H1 (cell line): ENCODE data around the gene VEGFC. TPM values are rescaled to one million over a fixed set of nuclear protein-coding genes. Genes with fewer than 3 reads are reported as not detected.

ENCODE experiments used
- CTCF ChIA-PET: fragments of 300-600 bp; sonication (Branson Sonifier 250); formaldehyde crosslinking; loops from one replicate; lab custom pipeline; 2021; ENCODE audit not compliant: partially characterized antibody; lab: Charles Lee
- POLR2A ChIA-PET: fragments of 300-600 bp; sonication (Branson Sonifier 250); formaldehyde crosslinking; loops from one replicate; lab custom pipeline; 2021; ENCODE audit warnings: inconsistent platforms; ENCODE audit not compliant: partially characterized antibody; lab: Charles Lee
- DNase-seq, 2 experiments: peaks; one replicate each; pipeline versions ENCODE4 v3.0.0 to v3.0.0-alpha.2; 2010 to 2022; ENCODE audit warnings: low spot score in 2 of 2, low read depth in 1 of 2, mixed read lengths in 1 of 2
- FAIRE-seq: peaks from 2 replicates; lab custom pipeline; 2011; peaks lifted over from hg19 to GRCh38; lab: Jason Lieb, UNC
- H2AFZ ChIP-seq: 2 replicates; pipeline ENCODE4 v1.8.1; 2012; ENCODE audit warnings: low read length, inconsistent platforms
- H2AK5ac ChIP-seq: 2 replicates; pipeline ENCODE4 v1.6.1; 2013; ENCODE audit warnings: low read depth, low read length
- H2BK120ac ChIP-seq: replicated peaks from 2 replicates; pipeline ENCODE3; 2013; ENCODE audit warnings: low read depth, low read length, inconsistent platforms
- H2BK12ac ChIP-seq: 2 replicates; pipeline ENCODE4 v1.6.1; 2013; ENCODE audit warnings: low read depth, low read length
- H2BK15ac ChIP-seq: 2 replicates; pipeline ENCODE4 v1.6.1; 2013; ENCODE audit warnings: low read length
- H2BK20ac ChIP-seq: 2 replicates; pipeline ENCODE4 v1.6.1; 2013; ENCODE audit warnings: low read length
- H2BK5ac ChIP-seq: 2 replicates; pipeline ENCODE4 v1.6.1; 2013; ENCODE audit warnings: low read depth, low read length
- H3K14ac ChIP-seq: 2 replicates; pipeline ENCODE4 v1.6.1; 2013; ENCODE audit warnings: inconsistent platforms; ENCODE audit not compliant: insufficient read length
- H3K18ac ChIP-seq: 2 replicates; pipeline ENCODE4 v1.6.1; 2013; ENCODE audit warnings: low read length; ENCODE audit errors: extremely low read depth
- H3K23ac ChIP-seq: 2 replicates; pipeline ENCODE4 v1.6.1; 2013; ENCODE audit warnings: inconsistent platforms; ENCODE audit not compliant: insufficient read length
- H3K23me2 ChIP-seq: 2 replicates; pipeline ENCODE4 v1.6.1; 2013; ENCODE audit warnings: low read depth, low read length
- H3K27ac ChIP-seq: 2 replicates; pipeline ENCODE4 v1.6.1; 2011; ENCODE audit warnings: low read depth, low read length, inconsistent platforms
- H3K27me3 ChIP-seq, 4 experiments: replicated peaks in 1 of 4; 1 replicate in 1 of 4; 2 replicates in 3 of 4; pipeline versions ENCODE4 v1.6.1 to v1.8.1; 2011 to 2013; ENCODE audit warnings: low read length in 3 of 4, mild to moderate bottlenecking in 3 of 4, inconsistent platforms in 2 of 4, mixed read lengths in 2 of 4, moderate library complexity in 1 of 4; ENCODE audit not compliant: control insufficient read depth in 3 of 4, insufficient read depth in 3 of 4; ENCODE audit errors: extremely low read depth in 1 of 4
- H3K36me3 ChIP-seq, 4 experiments: 2 replicates each; pipeline versions ENCODE4 v1.6.1 to v1.8.1; 2011 to 2013; ENCODE audit warnings: mild to moderate bottlenecking in 4 of 4, low read length in 3 of 4, moderate library complexity in 2 of 4, control low read depth in 1 of 4, inconsistent platforms in 1 of 4; ENCODE audit not compliant: insufficient read depth in 4 of 4, control insufficient read depth in 2 of 4
- H3K4ac ChIP-seq: replicated peaks from 2 replicates; pipeline ENCODE3; 2013; ENCODE audit warnings: low read length, low read depth, mixed read lengths, inconsistent platforms; ENCODE audit not compliant: insufficient read length
- H3K4me1 ChIP-seq, 4 experiments: replicated peaks in 1 of 4; 1 replicate in 1 of 4; 2 replicates in 3 of 4; pipeline versions ENCODE4 v1.6.1 to v1.8.1; 2011 to 2013; ENCODE audit warnings: low read length in 3 of 4, inconsistent platforms in 2 of 4, mixed read lengths in 1 of 4; ENCODE audit not compliant: insufficient read depth in 4 of 4, control insufficient read depth in 3 of 4
- H3K4me2 ChIP-seq, 2 experiments: 2 replicates each; pipeline versions ENCODE4 v1.6.1 to v1.8.1; 2011 to 2013; ENCODE audit warnings: low read depth in 2 of 2, low read length in 2 of 2, control low read depth in 1 of 2, inconsistent platforms in 1 of 2, mild to moderate bottlenecking in 1 of 2; ENCODE audit not compliant: insufficient read depth in 1 of 2
- H3K4me3 ChIP-seq, 4 experiments: fragments of 200-600, 300-600 bp in 1 of 4; sonication (generic), shearing (Covaris generic), sonication (Bioruptor Twin) in 1 of 4; 2 replicates each; pipeline versions ENCODE4 v1.5.1 to v1.8.1; 2011 to 2016; ENCODE audit warnings: low read length in 4 of 4, low read depth in 3 of 4, control low read depth in 2 of 4, inconsistent platforms in 2 of 4, mild to moderate bottlenecking in 2 of 4, mixed read lengths in 1 of 4, moderate library complexity in 1 of 4; ENCODE audit not compliant: insufficient read depth in 2 of 4; ENCODE audit errors: extremely low read depth in 1 of 4
- H3K56ac ChIP-seq: replicated peaks from 2 replicates; pipeline ENCODE3; 2013; ENCODE audit warnings: low read depth, mild to moderate bottlenecking, mixed read lengths, low read length, inconsistent platforms; ENCODE audit not compliant: insufficient read length
- H3K79me1 ChIP-seq: 2 replicates; pipeline ENCODE4 v1.6.1; 2013; ENCODE audit warnings: low read depth, low read length, control low read depth
- H3K79me2 ChIP-seq, 2 experiments: 2 replicates each; pipeline versions ENCODE4 v1.6.1 to v1.8.1; 2012 to 2013; ENCODE audit warnings: low read length in 2 of 2, mild to moderate bottlenecking in 2 of 2, inconsistent platforms in 1 of 2; ENCODE audit not compliant: insufficient read depth in 2 of 2, control insufficient read depth in 1 of 2
- H3K9ac ChIP-seq, 4 experiments: replicated peaks in 1 of 4; 1 replicate in 1 of 4; 2 replicates in 3 of 4; pipeline versions ENCODE4 v1.6.1 to v1.8.1; 2011 to 2013; ENCODE audit warnings: low read depth in 3 of 4, low read length in 3 of 4, control low read depth in 2 of 4, mild to moderate bottlenecking in 2 of 4, moderate library complexity in 2 of 4, inconsistent platforms in 1 of 4; ENCODE audit errors: extremely low read depth in 1 of 4
- H3K9me3 ChIP-seq, 2 experiments: 2 replicates each; pipeline versions ENCODE4 v1.6.1 to v1.8.1; 2012 to 2013; ENCODE audit warnings: mild to moderate bottlenecking in 2 of 2, moderate library complexity in 2 of 2, control low read depth in 1 of 2, inconsistent platforms in 1 of 2, low read depth in 1 of 2, low read length in 1 of 2, mixed read lengths in 1 of 2; ENCODE audit not compliant: insufficient read depth in 2 of 2
- H4K20me1 ChIP-seq, 2 experiments: replicated peaks in 1 of 2; 2 replicates each; pipeline versions ENCODE3 to v1.8.1; 2011 to 2013; ENCODE audit warnings: inconsistent platforms in 2 of 2, low read length in 2 of 2, mild to moderate bottlenecking in 1 of 2; ENCODE audit not compliant: insufficient read depth in 2 of 2, control insufficient read depth in 1 of 2
- H4K5ac ChIP-seq: 2 replicates; pipeline ENCODE4 v1.6.1; 2013; ENCODE audit warnings: low read length, low read depth, mixed read lengths, inconsistent platforms; ENCODE audit not compliant: insufficient read length
- H4K8ac ChIP-seq: 2 replicates; pipeline ENCODE4 v1.8.0; 2013; ENCODE audit warnings: mild to moderate bottlenecking, moderate library complexity, low read length, inconsistent platforms; ENCODE audit not compliant: insufficient read depth; ENCODE audit errors: extremely low read depth
- H4K91ac ChIP-seq: replicated peaks from 2 replicates; pipeline ENCODE3; 2013; ENCODE audit warnings: low read length, mixed read lengths, inconsistent platforms; ENCODE audit not compliant: insufficient read length
- ASH2L ChIP-seq: fragments of 200-600, 300-600 bp; sonication (generic); IDR thresholded peaks from one replicate; pipeline ENCODE4 v1.7.1; 2017; ENCODE audit warnings: low read length
- FOSL1 ChIP-seq: IDR thresholded peaks from 2 replicates; pipeline ENCODE4 v1.6.1; 2011; ENCODE audit warnings: mild to moderate bottlenecking, low read depth, low read length, moderate library complexity; ENCODE audit not compliant: insufficient read depth
- HDAC6 ChIP-seq: IDR thresholded peaks from one replicate; pipeline ENCODE4 v1.7.1; 2012; ENCODE audit warnings: low read depth, mild to moderate bottlenecking, inconsistent platforms, low read length, moderate library complexity
- RBBP5 ChIP-seq: IDR thresholded peaks from 2 replicates; pipeline ENCODE4 v1.7.1; 2012; ENCODE audit warnings: low read depth, mild to moderate bottlenecking, inconsistent platforms, low read length, moderate library complexity, borderline replicate concordance
- TEAD4 ChIP-seq: IDR thresholded peaks from 2 replicates; pipeline ENCODE4 v1.6.1; 2012; ENCODE audit warnings: low read depth, low read length, inconsistent platforms, mixed read lengths
- WGBS, 2 experiments: shearing (Covaris generic) in 1 of 2; methylation state at CpG; one replicate each; pipeline versions ENCODE4 v1.1.6 to v1.1.7; 2013 to 2015; ENCODE audit warnings: low lambda C conversion rate in 2 of 2, mixed read lengths in 2 of 2, inconsistent platforms in 1 of 2, low coverage in 1 of 2, missing lambda C conversion rate in 1 of 2; ENCODE audit not compliant: insufficient replicate concordance in 2 of 2, insufficient coverage in 1 of 2, insufficient read length in 1 of 2; ENCODE audit errors: extremely low coverage in 1 of 2, missing lambda C conversion rate in 1 of 2; 5-methylcytosine and 5-hydroxymethylcytosine counted together
- polyA plus RNA-seq, 7 experiments: library from polyadenylated mRNA; depleted of rRNA in 3 of 7; stranded (reverse) in 5 of 7; unstranded in 2 of 7; fragments of >200 nt in 5 of 7; fragments of 200-250 nt in 2 of 7; gene quantifications; 1 replicate in 5 of 7; 2 replicates in 1 of 7; 4 replicates in 1 of 7; pipeline versions ENCODE4 v1.2.1 to v1.2.3, GENCODE V29; 2011 to 2013; ENCODE audit warnings: missing spikeins in 2 of 7, mixed read lengths in 2 of 7
- total RNA-seq: library from RNA; stranded (reverse); fragmentation: NEBNext Ultra II Directional; extraction: Animal tissue kit (Norgen Biotek cat#: 25700); gene quantifications from 2 replicates; pipeline ENCODE4 v1.2.1, GENCODE V29; 2021
- TF ChIP-seq, protein P1 (sequence below): IDR thresholded peaks from 2 replicates; pipeline ENCODE4 v1.6.1; 2012; ENCODE audit warnings: inconsistent platforms

Gene VEGFC
- total and polyA plus RNA-seq, 2 of the 8 experiments (the other 6 are each of a cell fraction or from before 2014, with no cell fraction given): 0.53 to 1.4 TPM

DNA sequence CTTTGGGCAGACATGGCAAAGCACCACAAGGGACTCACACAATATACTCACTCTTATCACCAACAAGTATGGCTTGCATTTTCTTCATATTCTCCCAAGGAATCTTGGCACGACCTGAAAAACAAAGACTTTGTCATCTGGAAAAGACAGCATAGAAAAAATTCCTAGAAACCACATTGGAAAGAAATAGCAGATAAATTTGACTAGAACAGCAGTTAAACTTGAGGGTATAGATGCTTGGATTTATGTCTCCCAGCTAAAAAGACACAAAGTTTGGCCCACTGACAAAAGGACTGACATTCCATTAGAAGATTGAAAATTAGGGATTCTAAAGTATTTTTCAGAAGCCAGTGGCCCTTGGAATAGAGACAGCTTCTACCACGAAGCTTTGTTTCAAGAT lies 6.9 kb upstream of the VEGFC start:
- H3K14ac ChIP-seq: no peak overlapping the region
- no peak overlapping the region for H3K9ac ChIP-seq
- H3K4me3 ChIP-seq: no peak overlapping the region
- H4K8ac ChIP-seq: no peak overlapping the region
- no peak overlapping the region for H2BK120ac ChIP-seq
- H3K79me2 ChIP-seq: no peaks in the 10 kb centered on the region
- H2BK5ac ChIP-seq: no peak overlapping the region
- H3K79me1 ChIP-seq: no peaks in the 10 kb centered on the region
- no peak overlapping the region for H3K56ac ChIP-seq
- FAIRE-seq: no peak
- no peak overlapping the region for H2AFZ ChIP-seq
- H2AK5ac ChIP-seq: no peak overlapping the region
- H3K18ac ChIP-seq: no peak overlapping the region
- H3K27ac ChIP-seq: no peak overlapping the region
- H3K27me3 ChIP-seq: no peaks in the 10 kb centered on the region
- no peaks in the 10 kb centered on the region for H3K9me3 ChIP-seq
- H3K4me2 ChIP-seq: no peak overlapping the region
- H4K20me1 ChIP-seq: no peaks in the 10 kb centered on the region
- 87% methylated on average over 2 of the region's 2 CpGs; no CpG with 5 or more reads in 1 of the 2 experiments for WGBS, 2 experiments
- H4K5ac ChIP-seq: no peak overlapping the region
- no peak overlapping the region for H3K4ac ChIP-seq
- H3K23ac ChIP-seq: no peak overlapping the region
- no peaks in the 10 kb centered on the region for H3K36me3 ChIP-seq
- H3K23me2 ChIP-seq: no peaks in the 10 kb centered on the region; the same call in 1 of the 2 replicates
- POLR2A ChIA-PET: no interaction called here
- DNase-seq: no peak
- no peak overlapping the region for H4K91ac ChIP-seq
- no peak overlapping the region for H2BK12ac ChIP-seq
- no peak overlapping the region for H2BK15ac ChIP-seq
- H2BK20ac ChIP-seq: no peak overlapping the region
- H3K4me1 ChIP-seq: no peaks in the 10 kb centered on the region
- CTCF ChIA-PET: no interaction called here
- no peak for TF ChIP-seq FOSL1
- no peak for TF ChIP-seq HDAC6
- no peak for TF ChIP-seq RBBP5
- TF ChIP-seq, protein P1, sequence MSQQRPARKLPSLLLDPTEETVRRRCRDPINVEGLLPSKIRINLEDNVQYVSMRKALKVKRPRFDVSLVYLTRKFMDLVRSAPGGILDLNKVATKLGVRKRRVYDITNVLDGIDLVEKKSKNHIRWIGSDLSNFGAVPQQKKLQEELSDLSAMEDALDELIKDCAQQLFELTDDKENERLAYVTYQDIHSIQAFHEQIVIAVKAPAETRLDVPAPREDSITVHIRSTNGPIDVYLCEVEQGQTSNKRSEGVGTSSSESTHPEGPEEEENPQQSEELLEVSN: no peak
- no peak for TF ChIP-seq ASH2L
- no peak for TF ChIP-seq TEAD4
